Tracheal epithelial cell (primary cell): ENCODE measurements around the gene ZXDC. TPM values are rescaled to one million over a fixed set of nuclear protein-coding genes. Genes with fewer than 3 reads are reported as not detected.

Source experiments
- total RNA-seq: library from RNA; depleted of rRNA; stranded (reverse); fragments of >200 nt; gene quantifications from 2 replicates; pipeline ENCODE4 v1.2.1, GENCODE V29; 2014

Gene ZXDC
- 30.8 and 34.1 TPM in 2 replicates for total RNA-seq

GRCh38 chr3:126475413-126476114, at the start of gene ZXDC:
ZXDC (minus strand) TSS chr3:126475891; CDS start chr3:126475865, 26 bp downstream.

GRCh38 chr3:126523745-126524428, 48.2 kb upstream of the ZXDC start, which contains the start of gene CHST13:
CHST13 (plus strand) TSS chr3:126524155; CDS start chr3:126524333, 178 bp downstream.

GRCh38 chr3:126517291-126517951, 41.7 kb upstream of the ZXDC start, which contains the start of gene UROC1:
UROC1 (minus strand) TSS chr3:126517773; CDS start chr3:126517719, 54 bp downstream.

GRCh38 chr3:126394179-126394976, 81.3 kb downstream of the ZXDC start, which contains the start of gene CFAP100:
CFAP100 (plus strand) TSS chr3:126394909; CDS start chr3:126396001, 1,092 bp downstream.

Other genes starting within 250 kb of the ZXDC start
- 3.2 TPM in 1 of 2 replicates, not detected in the other for gene KLF15, start 118.5 kb downstream of the ZXDC start, total RNA-seq
- not detected in 2 replicates for gene CFAP100, start 81.0 kb downstream of the ZXDC start, total RNA-seq
- gene UROC1, start 41.9 kb upstream of the ZXDC start, total RNA-seq: not detected in 2 replicates
- gene CHST13, start 48.3 kb upstream of the ZXDC start, total RNA-seq: 0.24 TPM in 1 of 2 replicates, not detected in the other
- not detected in 2 replicates for gene C3orf22, start 83.0 kb upstream of the ZXDC start, total RNA-seq
- gene TXNRD3, start 179.2 kb upstream of the ZXDC start, total RNA-seq: 12.3 and 15.8 TPM in 2 replicates
- 17.6 and 23.7 TPM in 2 replicates for gene CHCHD6, start 228.3 kb upstream of the ZXDC start, total RNA-seq